Hepatocyte (in vitro differentiated cells): Measurements from ENCODE around the gene FOCAD. TPM values are rescaled to one million over a fixed set of nuclear protein-coding genes. Genes with fewer than 3 reads are reported as not detected.

Source experiments
- DNase-seq: peaks from one replicate; pipeline ENCODE4 v3.0.0-alpha.2; 2016; ENCODE audit warnings: low spot score
- H2AFZ ChIP-seq: fragments of 200-600 bp; sonication (generic); 2 replicates; pipeline ENCODE4 v1.6.0; 2016; ENCODE audit warnings: antibody characterized with exemption, mild to moderate bottlenecking
- H3K27ac ChIP-seq: fragments of 200-600 bp; sonication (generic); 2 replicates; pipeline ENCODE4 v1.5.1; 2016; ENCODE audit warnings: mild to moderate bottlenecking
- H3K27me3 ChIP-seq: fragments of 200-600 bp; sonication (generic); 2 replicates; pipeline ENCODE4 v1.6.1; 2016
- H3K36me3 ChIP-seq: fragments of 200-600 bp; sonication (generic); replicated peaks from 2 replicates; pipeline ENCODE4 v1.5.1; 2016; ENCODE audit warnings: low read depth; ENCODE audit not compliant: insufficient read depth
- H3K4me1 ChIP-seq: fragments of 200-600 bp; sonication (generic); 2 replicates; pipeline ENCODE4 v1.5.1; 2016; ENCODE audit warnings: mild to moderate bottlenecking, moderate library complexity; ENCODE audit not compliant: insufficient read depth
- H3K4me2 ChIP-seq: fragments of 200-600 bp; sonication (generic); 2 replicates; pipeline ENCODE4 v1.6.0; 2016
- H3K4me3 ChIP-seq: fragments of 200-600 bp; sonication (generic); 2 replicates; pipeline ENCODE4 v1.5.1; 2016; ENCODE audit warnings: mild to moderate bottlenecking
- H3K79me2 ChIP-seq: fragments of 200-600 bp; sonication (generic); 2 replicates; pipeline ENCODE4 v1.6.0; 2017; ENCODE audit warnings: mild to moderate bottlenecking
- H3K9me2 ChIP-seq: fragments of 200-600 bp; sonication (generic); replicated peaks from 2 replicates; pipeline ENCODE4 v1.6.0; 2017; ENCODE audit warnings: mild to moderate bottlenecking; ENCODE audit not compliant: insufficient read depth
- H3K9me3 ChIP-seq: fragments of 200-600 bp; sonication (generic); 2 replicates; pipeline ENCODE4 v1.5.1; 2016; ENCODE audit warnings: low read depth, mild to moderate bottlenecking
- H4K20me1 ChIP-seq: fragments of 200-600 bp; sonication (generic); 2 replicates; pipeline ENCODE4 v1.6.0; 2016; ENCODE audit warnings: mild to moderate bottlenecking; ENCODE audit not compliant: insufficient read depth, poor library complexity, severe bottlenecking
- EZH2 ChIP-seq: fragments of 200-600 bp; sonication (generic); IDR thresholded peaks from 2 replicates; pipeline ENCODE4 v1.6.1; 2016; ENCODE audit warnings: antibody characterized with exemption, mild to moderate bottlenecking, borderline replicate concordance
- EZH2phosphoT487 ChIP-seq: fragments of 200-600 bp; sonication (generic); IDR thresholded peaks from one replicate; pipeline ENCODE4 v1.6.1; 2018; ENCODE audit warnings: antibody characterized with exemption, mild to moderate bottlenecking, low read depth, moderate library complexity; ENCODE audit not compliant: unreplicated experiment, severe bottlenecking
- WGBS: methylation state at CpG from one replicate; pipeline ENCODE4 v1.1.6; 2016; ENCODE audit warnings: low lambda C conversion rate; ENCODE audit errors: missing lambda C conversion rate; 5-methylcytosine and 5-hydroxymethylcytosine counted together
- polyA plus RNA-seq: library from polyadenylated mRNA; unstranded; fragments of >200 nt; fragmentation: Nextera tagmentation; extraction: Ambion mirVana; gene quantifications from 2 replicates; pipeline ENCODE4 v1.2.1, GENCODE V29; 2016
- total RNA-seq: library from RNA; depleted of rRNA; stranded (reverse); fragments of >200 nt; gene quantifications from 2 replicates; pipeline ENCODE4 v1.2.3, GENCODE V29; 2014
- TF ChIP-seq, protein P1 (sequence below): fragments of 200-600 bp; sonication (generic); IDR thresholded peaks from 2 replicates; pipeline ENCODE4 v1.5.1; 2016; ENCODE audit warnings: antibody characterized with exemption, mild to moderate bottlenecking; ENCODE audit not compliant: poor library complexity

The FOCAD gene
- total and polyA plus RNA-seq, 2 experiments from 2014 or later = 21.7 to 54.1 TPM

DNA sequence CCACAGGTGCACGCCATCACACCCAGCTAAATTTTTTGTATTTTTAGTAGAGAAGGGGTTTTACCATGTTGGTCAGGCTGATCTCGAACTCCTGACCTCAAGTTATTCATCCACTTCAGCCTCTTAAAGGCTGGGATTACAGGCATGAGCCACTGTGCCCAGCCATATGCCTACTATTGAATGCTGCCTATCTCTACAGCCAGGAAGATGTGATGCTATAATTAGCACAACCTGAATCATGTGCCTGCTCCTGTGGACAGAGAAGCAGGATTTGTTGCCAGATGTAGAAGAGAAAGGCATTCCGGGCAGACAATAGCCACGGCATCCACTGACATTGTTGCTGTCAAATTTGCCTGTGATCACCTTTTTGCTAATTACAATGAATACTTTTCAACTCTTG, 37.4 kb upstream of the FOCAD start:
- H3K27me3 ChIP-seq = no peaks in the 10 kb centered on the region
- H4K20me1 ChIP-seq = no peaks in the 10 kb centered on the region
- TF ChIP-seq EZH2 (no peak), EZH2phosphoT487 (no peak)
- TF ChIP-seq, protein P1, sequence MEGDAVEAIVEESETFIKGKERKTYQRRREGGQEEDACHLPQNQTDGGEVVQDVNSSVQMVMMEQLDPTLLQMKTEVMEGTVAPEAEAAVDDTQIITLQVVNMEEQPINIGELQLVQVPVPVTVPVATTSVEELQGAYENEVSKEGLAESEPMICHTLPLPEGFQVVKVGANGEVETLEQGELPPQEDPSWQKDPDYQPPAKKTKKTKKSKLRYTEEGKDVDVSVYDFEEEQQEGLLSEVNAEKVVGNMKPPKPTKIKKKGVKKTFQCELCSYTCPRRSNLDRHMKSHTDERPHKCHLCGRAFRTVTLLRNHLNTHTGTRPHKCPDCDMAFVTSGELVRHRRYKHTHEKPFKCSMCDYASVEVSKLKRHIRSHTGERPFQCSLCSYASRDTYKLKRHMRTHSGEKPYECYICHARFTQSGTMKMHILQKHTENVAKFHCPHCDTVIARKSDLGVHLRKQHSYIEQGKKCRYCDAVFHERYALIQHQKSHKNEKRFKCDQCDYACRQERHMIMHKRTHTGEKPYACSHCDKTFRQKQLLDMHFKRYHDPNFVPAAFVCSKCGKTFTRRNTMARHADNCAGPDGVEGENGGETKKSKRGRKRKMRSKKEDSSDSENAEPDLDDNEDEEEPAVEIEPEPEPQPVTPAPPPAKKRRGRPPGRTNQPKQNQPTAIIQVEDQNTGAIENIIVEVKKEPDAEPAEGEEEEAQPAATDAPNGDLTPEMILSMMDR = no peak
- H3K9me3 ChIP-seq = no peaks in the 10 kb centered on the region
- H3K4me1 ChIP-seq = no peaks in the 10 kb centered on the region
- no peak overlapping the region for H3K4me3 ChIP-seq
- H2AFZ ChIP-seq = no peak overlapping the region
- H3K9me2 ChIP-seq = no peaks in the 10 kb centered on the region
- WGBS = 93% methylated on average over 4 of the region's 4 CpGs
- no peaks in the 10 kb centered on the region for H3K79me2 ChIP-seq
- H3K27ac ChIP-seq = no peak overlapping the region
- no peaks in the 10 kb centered on the region for H3K36me3 ChIP-seq
- H3K4me2 ChIP-seq = no peak overlapping the region
- no peak for DNase-seq

DNA sequence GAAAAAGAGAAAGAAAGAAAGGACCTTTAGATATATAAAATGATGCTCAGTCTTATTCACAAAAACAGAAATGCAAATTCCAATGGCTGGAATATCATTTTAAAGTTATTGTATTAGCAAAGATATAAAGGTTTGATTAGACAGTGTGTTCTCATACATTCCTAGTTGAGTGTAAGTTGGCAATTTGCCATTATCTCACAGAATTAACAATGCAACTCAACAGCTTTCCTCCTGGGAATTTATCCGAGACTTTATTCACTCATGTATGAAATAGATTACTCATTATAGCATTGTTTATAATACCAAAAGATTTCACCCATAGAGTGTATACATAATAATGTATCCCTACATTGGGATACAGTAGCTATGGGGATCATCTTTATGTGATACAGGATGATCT, 34.7 kb upstream of the FOCAD start:
- Histone ChIP-seq H3K79me2 (no peaks in the 10 kb centered on the region), H3K4me1 (no peaks in the 10 kb centered on the region), H3K4me2 (no peak overlapping the region), H2AFZ (no peak overlapping the region), H3K27me3 (no peaks in the 10 kb centered on the region), H4K20me1 (no peaks in the 10 kb centered on the region), H3K36me3 (no peaks in the 10 kb centered on the region), H3K4me3 (no peak overlapping the region), H3K9me3 (no peaks in the 10 kb centered on the region), H3K27ac (no peak overlapping the region), H3K9me2 (no peaks in the 10 kb centered on the region)
- 77% methylated on average over 1 of the region's 1 CpG for WGBS
- DNase-seq = no peak
- TF ChIP-seq EZH2phosphoT487 (no peak), EZH2 (no peak)
- TF ChIP-seq, protein P1 = no peak

DNA sequence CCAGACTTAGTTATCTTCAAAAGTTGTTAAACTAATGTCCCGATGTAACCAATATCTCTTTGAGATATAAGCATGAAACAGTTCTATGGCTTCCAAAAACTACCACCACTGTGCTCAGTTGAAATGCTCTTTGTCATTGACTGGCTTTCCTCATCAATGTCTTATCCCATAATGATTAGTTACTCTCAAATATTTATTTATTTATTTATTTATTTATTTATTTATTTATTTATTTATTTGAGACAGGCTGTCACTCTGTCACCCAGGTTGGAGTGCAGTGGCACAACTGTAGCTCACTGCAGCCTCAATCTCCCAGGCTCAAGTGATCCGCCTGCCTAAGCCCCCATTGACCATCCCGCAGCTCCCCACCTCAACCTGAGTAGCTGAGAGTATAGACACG, 33.7 kb upstream of the FOCAD start:
- no peak overlapping the region for H3K4me3 ChIP-seq
- H2AFZ ChIP-seq = no peak overlapping the region
- WGBS = 96% methylated on average over 4 of the region's 4 CpGs
- no peak overlapping the region for H3K4me2 ChIP-seq
- H3K9me2 ChIP-seq = no peaks in the 10 kb centered on the region
- H4K20me1 ChIP-seq = no peaks in the 10 kb centered on the region
- H3K9me3 ChIP-seq = no peaks in the 10 kb centered on the region
- no peaks in the 10 kb centered on the region for H3K36me3 ChIP-seq
- no peaks in the 10 kb centered on the region for H3K4me1 ChIP-seq
- H3K79me2 ChIP-seq = no peaks in the 10 kb centered on the region
- no peak for DNase-seq
- TF ChIP-seq EZH2 (no peak), EZH2phosphoT487 (no peak)
- TF ChIP-seq, protein P1 = no peak
- H3K27ac ChIP-seq = no peak overlapping the region
- no peaks in the 10 kb centered on the region for H3K27me3 ChIP-seq

DNA sequence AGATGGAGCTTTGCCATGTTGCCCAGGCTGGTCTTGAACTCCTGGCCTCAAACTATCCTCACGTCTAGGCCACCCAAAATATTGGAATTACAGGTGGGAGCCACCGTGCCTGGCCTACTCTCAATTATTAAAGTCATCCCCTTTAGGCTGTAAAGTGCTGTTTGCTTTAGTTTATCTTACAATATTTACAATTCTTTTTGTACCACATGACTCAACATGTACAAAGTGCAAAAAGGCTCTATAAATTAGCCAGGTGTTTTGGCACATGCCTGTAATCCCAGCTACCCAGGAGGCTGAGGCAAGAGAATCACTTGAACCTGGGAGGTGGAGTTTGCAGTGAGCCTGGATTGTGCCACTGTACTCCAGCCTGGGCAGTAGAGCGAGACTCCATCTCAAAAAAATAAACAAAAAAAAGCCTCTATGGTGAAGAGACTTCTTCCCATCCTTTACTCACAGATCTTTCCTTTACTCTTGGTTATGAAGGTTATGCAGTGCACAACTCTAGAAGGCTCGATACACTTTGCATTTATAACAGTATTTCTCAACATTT, 33.2 kb upstream of the FOCAD start:
- no peaks in the 10 kb centered on the region for H4K20me1 ChIP-seq
- no peak for TF ChIP-seq EZH2phosphoT487
- no peak for TF ChIP-seq EZH2
- TF ChIP-seq, protein P1 = no peak
- no peaks in the 10 kb centered on the region for H3K9me3 ChIP-seq
- H3K4me3 ChIP-seq = no peak overlapping the region
- no peak overlapping the region for H2AFZ ChIP-seq
- no peak overlapping the region for H3K4me2 ChIP-seq
- H3K79me2 ChIP-seq = no peaks in the 10 kb centered on the region
- H3K36me3 ChIP-seq = no peaks in the 10 kb centered on the region
- peak; percentile 10 for DNase-seq
- no peak overlapping the region for H3K27ac ChIP-seq
- no peaks in the 10 kb centered on the region for H3K9me2 ChIP-seq
- H3K4me1 ChIP-seq = no peaks in the 10 kb centered on the region
- H3K27me3 ChIP-seq = no peaks in the 10 kb centered on the region
- WGBS = 84% methylated on average over 4 of the region's 4 CpGs
